KMS-11 (cell line): ENCODE data around the gene ZNF460.

Source experiments
- H2AFZ ChIP-seq: fragments of 200-600 bp; sonication (generic); 2 replicates; pipeline ENCODE4 v1.6.1; 2016; ENCODE audit warnings: antibody characterized with exemption, mixed run types, low read depth
- H3K27ac ChIP-seq: fragments of 200-600 bp; sonication (generic); 2 replicates; pipeline ENCODE4 v1.6.1; 2016; ENCODE audit warnings: mild to moderate bottlenecking, mixed run types
- H3K27me3 ChIP-seq: fragments of 200-600 bp; sonication (generic); 2 replicates; pipeline ENCODE4 v1.6.1; 2017; ENCODE audit warnings: mild to moderate bottlenecking, low read depth, mixed run types, moderate library complexity; ENCODE audit not compliant: insufficient read depth
- H3K36me3 ChIP-seq: fragments of 200-600 bp; sonication (generic); 2 replicates; pipeline ENCODE4 v1.6.1; 2017; ENCODE audit warnings: mild to moderate bottlenecking, mixed run types; ENCODE audit not compliant: insufficient read depth
- H3K4me1 ChIP-seq: fragments of 200-600 bp; sonication (generic); 2 replicates; pipeline ENCODE4 v1.6.1; 2016; ENCODE audit warnings: mild to moderate bottlenecking, low read depth, mixed run types; ENCODE audit not compliant: poor library complexity, severe bottlenecking
- H3K4me2 ChIP-seq: fragments of 200-600 bp; sonication (generic); 2 replicates; pipeline ENCODE4 v1.7.0; 2016; ENCODE audit warnings: mild to moderate bottlenecking, mixed run types
- H3K4me3 ChIP-seq: fragments of 200-600 bp; sonication (generic); IDR thresholded peaks from 2 replicates; pipeline ENCODE4 v1.6.1; 2017; ENCODE audit warnings: low read depth, low read length, mixed read lengths; ENCODE audit not compliant: insufficient read depth
- H3K79me2 ChIP-seq: fragments of 200-600 bp; sonication (generic); 2 replicates; pipeline ENCODE4 v1.6.1; 2016; ENCODE audit warnings: low read depth, mixed run types; ENCODE audit not compliant: insufficient read depth
- H3K9ac ChIP-seq: fragments of 200-600 bp; sonication (generic); 2 replicates; pipeline ENCODE4 v1.6.1; 2016; ENCODE audit warnings: mild to moderate bottlenecking, mixed run types
- H4K20me1 ChIP-seq: fragments of 200-600 bp; sonication (generic); 2 replicates; pipeline ENCODE4 v1.6.1; 2016; ENCODE audit warnings: mild to moderate bottlenecking, mixed run types; ENCODE audit not compliant: insufficient read depth
- CTCF ChIP-seq: fragments of 200-600 bp; sonication (generic); conservative IDR thresholded peaks from 2 replicates; pipeline ENCODE4 v1.6.1; 2017; ENCODE audit warnings: low read depth, mild to moderate bottlenecking, antibody characterized with exemption, low read length, moderate library complexity, mixed read lengths

Gene ZNF460

DNA sequence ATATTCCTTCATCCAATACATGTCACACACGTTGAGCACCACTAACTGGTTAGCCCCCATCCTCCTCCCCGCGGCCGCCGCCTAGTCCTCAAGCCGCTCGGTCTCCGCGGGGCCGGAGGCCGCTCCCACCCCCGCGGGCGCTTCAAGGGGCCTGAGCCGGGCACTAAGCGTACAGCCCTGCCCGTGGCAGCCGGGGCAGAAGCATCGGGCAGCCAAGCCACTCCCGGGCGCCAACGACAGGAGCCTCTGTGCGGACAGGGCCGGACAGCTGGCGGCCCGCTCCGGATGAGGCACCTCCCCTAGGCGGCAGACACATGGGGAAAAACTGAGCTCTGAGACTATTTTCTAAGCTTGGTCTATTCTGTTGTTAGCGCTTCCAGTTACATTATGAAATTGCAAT, 37.2 kb downstream of the ZNF460 start:
- Histone ChIP-seq H3K4me3 (no peak overlapping the region), H3K9ac (no peak overlapping the region), H3K79me2 (no peaks in the 10 kb centered on the region), H3K4me1 (no peaks in the 10 kb centered on the region), H3K4me2 (no peak overlapping the region), H4K20me1 (no peaks in the 10 kb centered on the region), H3K27me3 (no peaks in the 10 kb centered on the region), H3K36me3 (no peaks in the 10 kb centered on the region), H2AFZ (no peak overlapping the region), H3K27ac (no peak overlapping the region)
- TF ChIP-seq CTCF = no peak

GRCh38 chr19:57319869-57320179, 39.5 kb downstream of the ZNF460 start:
- no peaks in the 10 kb centered on the region for H3K27me3 ChIP-seq
- no peaks in the 10 kb centered on the region for H3K79me2 ChIP-seq
- H3K4me3 ChIP-seq = no peak overlapping the region
- TF ChIP-seq CTCF = no peak
- H2AFZ ChIP-seq = peak overlapping the region; percentile 76
- no peaks in the 10 kb centered on the region for H4K20me1 ChIP-seq
- H3K4me2 ChIP-seq = peak overlapping the region; percentile 11; the same call in 1 of the 2 replicates
- peak overlapping the region; percentile 37; the same call in 1 of the 2 replicates for H3K27ac ChIP-seq
- H3K36me3 ChIP-seq = no peaks in the 10 kb centered on the region
- peak overlapping the region; percentile 29; the same call in 1 of the 2 replicates for H3K9ac ChIP-seq
- H3K4me1 ChIP-seq = no peaks in the 10 kb centered on the region

GRCh38 chr19:57320180-57321084, 40.1 kb downstream of the ZNF460 start, which contains the start of gene ZNF543:
TSS of gene ZNF543 (plus strand) at chr19:57320472. CDS start at chr19:57320854, 382 bp downstream.
- H3K4me2 ChIP-seq = peak within 1 kb of the TSS; percentile 11; the same call in 1 of the 2 replicates
- H3K4me1 ChIP-seq = no peaks in the 10 kb centered on the region
- TF ChIP-seq CTCF = no peak
- H3K27ac ChIP-seq = peak within 1 kb of the TSS; percentile 37; the same call in 1 of the 2 replicates
- H3K79me2 ChIP-seq = no peaks in the 10 kb centered on the region
- H3K9ac ChIP-seq = peak within 1 kb of the TSS; percentile 29; the same call in 1 of the 2 replicates
- no peaks in the 10 kb centered on the region for H3K36me3 ChIP-seq
- H3K27me3 ChIP-seq = no peaks in the 10 kb centered on the region
- H4K20me1 ChIP-seq = no peaks in the 10 kb centered on the region
- H3K4me3 ChIP-seq = no peak within 1 kb of the TSS
- peak within 1 kb of the TSS; percentile 76 for H2AFZ ChIP-seq

GRCh38 chr19:57321116-57321515, 40.8 kb downstream of the ZNF460 start:
- no peaks in the 10 kb centered on the region for H4K20me1 ChIP-seq
- no peaks in the 10 kb centered on the region for H3K79me2 ChIP-seq
- H2AFZ ChIP-seq = peak overlapping the region; percentile 76; the same call in 1 of the 2 replicates
- H3K4me1 ChIP-seq = no peaks in the 10 kb centered on the region
- H3K4me3 ChIP-seq = no peak overlapping the region
- no peak overlapping the region for H3K9ac ChIP-seq
- H3K27me3 ChIP-seq = no peaks in the 10 kb centered on the region
- TF ChIP-seq CTCF = no peak
- H3K27ac ChIP-seq = no peak overlapping the region
- H3K36me3 ChIP-seq = no peaks in the 10 kb centered on the region
- H3K4me2 ChIP-seq = no peak overlapping the region
